GM13977 (cell line): Measurements from ENCODE around the gene PLD2.

ENCODE experiments used
- DNase-seq: peaks from one replicate; pipeline ENCODE4 v3.0.0; 2012; ENCODE audit warnings: low spot score
- CTCF ChIP-seq: IDR thresholded peaks from 2 replicates; pipeline ENCODE4 v1.5.1; 2012; ENCODE audit warnings: mild to moderate bottlenecking, control low read depth; ENCODE audit not compliant: insufficient read depth; ENCODE audit errors: extremely low read depth, missing control alignments
- in situ Hi-C: fragments of 300-500 bp; cut with MboI; formaldehyde crosslinking; loops from one replicate; pipeline ENCODE4 v1.12.0; 2022; ENCODE audit warnings: low sequenced_read_pairs, low pct_unique_long_range_greater_than_20kb, mixed read lengths, inconsistent platforms; ENCODE audit not compliant: unreplicated experiment

PLD2 gene

GRCh38 chr17:4846635-4847390 lies 39.9 kb downstream of the PLD2 start:
- in situ Hi-C loops, result no loop called here
- TF ChIP-seq CTCF, result no peak
- no peak for DNase-seq

- no peak for TF ChIP-seq CTCF
- no peak for DNase-seq
- in situ Hi-C loops, result no loop called here
Observed at GRCh38 chr17:4849011-4849536, 42.1 kb downstream of the PLD2 start.

GRCh38 chr17:4850246-4850645 lies 43.3 kb downstream of the PLD2 start:
- no peak for TF ChIP-seq CTCF
- DNase-seq, result no peak
- in situ Hi-C loops, result no loop called here

- TF ChIP-seq CTCF, result no peak
Observed at GRCh38 chr17:4851084-4851483, 44.1 kb downstream of the PLD2 start.

GRCh38 chr17:4852567-4853207 lies 45.7 kb downstream of the PLD2 start:
- TF ChIP-seq CTCF, result no peak
- no peak for DNase-seq
- in situ Hi-C loops, result no loop called here

More at GRCh38 chr17:4851084-4851483, 44.1 kb downstream of the PLD2 start:
- in situ Hi-C loops, result no loop called here
- DNase-seq, result no peak

GRCh38 chr17:4853208-4853671 lies 46.3 kb downstream of the PLD2 start:
- no peak for DNase-seq
- no peak for TF ChIP-seq CTCF
- in situ Hi-C loops, result no loop called here
